ENCODE measurements around the gene SENP1. TPM values are rescaled to one million over a fixed set of nuclear protein-coding genes. Genes with fewer than 3 reads are reported as not detected.

Gene SENP1
- total RNA-seq, 2 donors from 2014 or later, result 11.6 to 13.9 TPM

GRCh38 chr12:48053122-48053521, 52.8 kb downstream of the SENP1 start:
- no peaks in the 10 kb centered on the region for H3K27me3 ChIP-seq
- TF ChIP-seq CTCF (IDR thresholded peaks at IDR 0.05), result no peak

GRCh38 chr12:48051681-48052080, 54.2 kb downstream of the SENP1 start:
- Histone ChIP-seq H3K9me3 (no peaks in the 10 kb centered on the region), H3K4me3 (no peak overlapping the region), H3K36me3 (peaks cover 22% of the 10 kb centered on the region), H3K4me1 (no peaks in the 10 kb centered on the region), H3K27ac (no peak overlapping the region), H3K27me3 (no peaks in the 10 kb centered on the region)
- no peak for TF ChIP-seq CTCF (IDR thresholded peaks at IDR 0.05)
- no peak for DNase-seq (ENCODE audit: low spot score)

More at GRCh38 chr12:48053122-48053521, 52.8 kb downstream of the SENP1 start:
- no peak overlapping the region for H3K4me3 ChIP-seq
- H3K9me3 ChIP-seq, result no peaks in the 10 kb centered on the region
- no peak overlapping the region for H3K27ac ChIP-seq
- no peaks in the 10 kb centered on the region for H3K4me1 ChIP-seq
- DNase-seq (ENCODE audit: low spot score), result no peak
- peaks cover 8% of the 10 kb centered on the region for H3K36me3 ChIP-seq

GRCh38 chr12:48050174-48050573, 55.7 kb downstream of the SENP1 start:
- Histone ChIP-seq H3K27ac (no peak overlapping the region), H3K4me3 (no peak overlapping the region), H3K9me3 (no peaks in the 10 kb centered on the region), H3K4me1 (no peaks in the 10 kb centered on the region), H3K36me3 (peaks cover 37% of the 10 kb centered on the region), H3K27me3 (no peaks in the 10 kb centered on the region)
- no peak for TF ChIP-seq CTCF (IDR thresholded peaks at IDR 0.05)
- DNase-seq (ENCODE audit: low spot score), result no peak

- TF ChIP-seq CTCF (IDR thresholded peaks at IDR 0.05), result no peak
- Histone ChIP-seq H3K4me1 (no peaks in the 10 kb centered on the region), H3K9me3 (no peaks in the 10 kb centered on the region), H3K36me3 (peaks cover 47% of the 10 kb centered on the region), H3K27ac (no peak overlapping the region), H3K4me3 (no peak overlapping the region), H3K27me3 (no peaks in the 10 kb centered on the region)
- DNase-seq (ENCODE audit: low spot score), result no peak
Measured at GRCh38 chr12:48045965-48046518, 59.8 kb downstream of the SENP1 start.

- no peak overlapping the region for H3K27ac ChIP-seq
- TF ChIP-seq CTCF (IDR thresholded peaks at IDR 0.05), result no peak
- no peak for DNase-seq (ENCODE audit: low spot score)
- no peaks in the 10 kb centered on the region for H3K9me3 ChIP-seq
- H3K4me3 ChIP-seq, result no peak overlapping the region
- H3K36me3 ChIP-seq, result peaks cover 47% of the 10 kb centered on the region
- no peaks in the 10 kb centered on the region for H3K4me1 ChIP-seq
- no peaks in the 10 kb centered on the region for H3K27me3 ChIP-seq
Measured at GRCh38 chr12:48045061-48045846, 60.6 kb downstream of the SENP1 start.
